HepG2 (cell line): ENCODE measurements around the gene ALDH3A2. TPM values are rescaled to one million over a fixed set of nuclear protein-coding genes. Genes with fewer than 3 reads are reported as not detected.

Experiments
- CCDC6 ChIP-seq: sonication (generic); formaldehyde crosslinking; IDR thresholded peaks from 2 replicates; pipeline ENCODE4 v1.8.1; 2022; ENCODE audit warnings: mild to moderate bottlenecking, missing genetic modification reagents, moderate library complexity
- DMAP1 ChIP-seq: IDR thresholded peaks from 2 replicates; pipeline ENCODE4 v1.6.1; 2016
- EP300 ChIP-seq, 3 experiments: sonication (generic) in 1 of 3; formaldehyde crosslinking in 1 of 3; IDR thresholded peaks; 2 replicates each; pipeline versions ENCODE4 v1.5.1 to v1.6.1; 2011 to 2020; ENCODE audit warnings: low read depth in 2 of 3, low read length in 2 of 3, borderline replicate concordance in 1 of 3, improper control_type of control experiment in 1 of 3, mild to moderate bottlenecking in 1 of 3, missing genetic modification reagents in 1 of 3, moderate library complexity in 1 of 3
- FIP1L1 ChIP-seq: fragments of 200-400 bp; formaldehyde crosslinking; IDR thresholded peaks from 2 replicates; pipeline ENCODE4 v1.6.1; 2018; ENCODE audit warnings: low read depth, mild to moderate bottlenecking, low read length, moderate library complexity, borderline replicate concordance; ENCODE audit not compliant: insufficient read depth
- FOSL2 ChIP-seq: sonication (generic); formaldehyde crosslinking; IDR thresholded peaks from 2 replicates; pipeline ENCODE4 v1.4.0; 2020; ENCODE audit warnings: missing genetic modification reagents
- HNF4A ChIP-seq: sonication (generic); formaldehyde crosslinking; IDR thresholded peaks from 2 replicates; pipeline ENCODE4 v1.4.0; 2020; ENCODE audit warnings: missing genetic modification reagents
- KDM2A ChIP-seq: sonication (generic); formaldehyde crosslinking; IDR thresholded peaks from 2 replicates; pipeline ENCODE4 v1.4.0; 2020; ENCODE audit warnings: low read depth, missing genetic modification reagents, borderline replicate concordance
- KLF9 ChIP-seq: IDR thresholded peaks from 2 replicates; pipeline ENCODE4 v1.6.1; 2016; ENCODE audit warnings: low read depth
- NAIF1 ChIP-seq: sonication (generic); formaldehyde crosslinking; IDR thresholded peaks from 2 replicates; pipeline ENCODE4 v1.5.0; 2020; ENCODE audit warnings: mild to moderate bottlenecking, missing genetic modification reagents, borderline replicate concordance
- NCOR1 ChIP-seq: fragments of 200-600 bp; sonication (generic); IDR thresholded peaks from 2 replicates; pipeline ENCODE4 v1.7.0; 2017; ENCODE audit warnings: antibody characterized with exemption, low read length, borderline replicate concordance
- NFE2L1 ChIP-seq: sonication (generic); formaldehyde crosslinking; IDR thresholded peaks from 2 replicates; pipeline ENCODE4 v1.4.0; 2020; ENCODE audit warnings: missing genetic modification reagents, mild to moderate bottlenecking, borderline replicate concordance
- NONO ChIP-seq, 2 experiments: fragments of 450-650 bp in 1 of 2; sonication (generic) in 1 of 2; formaldehyde crosslinking in 1 of 2; IDR thresholded peaks in 1 of 2; conservative IDR thresholded peaks in 1 of 2; 2 replicates each; pipeline versions ENCODE4 v1.6.1 to v1.8.0; 2017 to 2022; ENCODE audit warnings: mild to moderate bottlenecking in 1 of 2, missing genetic modification reagents in 1 of 2, moderate library complexity in 1 of 2
- NR2C2 ChIP-seq: sonication (generic); formaldehyde crosslinking; IDR thresholded peaks from 2 replicates; pipeline ENCODE4 v1.4.0; 2020; ENCODE audit warnings: missing genetic modification reagents, mild to moderate bottlenecking, moderate library complexity, borderline replicate concordance
- RXRA ChIP-seq: sonication (generic); formaldehyde crosslinking; IDR thresholded peaks from 2 replicates; pipeline ENCODE4 v1.5.1; 2020; ENCODE audit warnings: missing genetic modification reagents
- SETDB1 ChIP-seq: sonication (generic); formaldehyde crosslinking; IDR thresholded peaks from 2 replicates; pipeline ENCODE4 v1.5.1; 2020; ENCODE audit warnings: missing genetic modification reagents, mild to moderate bottlenecking, borderline replicate concordance
- TCF7L2 ChIP-seq: IDR thresholded peaks from 2 replicates; pipeline ENCODE4 v1.6.1; 2011; ENCODE audit warnings: mild to moderate bottlenecking, low read depth, low read length, moderate library complexity
- ZFP90 ChIP-seq: sonication (generic); formaldehyde crosslinking; IDR thresholded peaks from 2 replicates; pipeline ENCODE4 v1.8.0; 2022; ENCODE audit warnings: missing genetic modification reagents, mild to moderate bottlenecking, inconsistent platforms, borderline replicate concordance
- ZKSCAN5 ChIP-seq: sonication (generic); formaldehyde crosslinking; IDR thresholded peaks from 2 replicates; pipeline ENCODE4 v1.5.1; 2020; ENCODE audit warnings: mild to moderate bottlenecking, missing genetic modification reagents
- ZNF17 ChIP-seq: sonication (generic); formaldehyde crosslinking; IDR thresholded peaks from 2 replicates; pipeline ENCODE4 v1.5.0; 2020; ENCODE audit warnings: mild to moderate bottlenecking, missing genetic modification reagents
- ZNF225 ChIP-seq: sonication (generic); formaldehyde crosslinking; IDR thresholded peaks from 2 replicates; pipeline ENCODE4 v1.4.0; 2020; ENCODE audit warnings: mild to moderate bottlenecking, missing genetic modification reagents
- ZNF3 ChIP-seq: IDR thresholded peaks from 2 replicates; pipeline ENCODE4 v1.7.0; 2017; ENCODE audit warnings: inconsistent platforms
- ZNF567 ChIP-seq: sonication (generic); formaldehyde crosslinking; IDR thresholded peaks from 2 replicates; pipeline ENCODE4 v1.8.1; 2023; ENCODE audit warnings: mild to moderate bottlenecking, missing genetic modification reagents, borderline replicate concordance
- ZNF720 ChIP-seq: sonication (generic); formaldehyde crosslinking; IDR thresholded peaks from 2 replicates; pipeline ENCODE4 v1.4.0; 2020; ENCODE audit warnings: missing genetic modification reagents
- ZNF770 ChIP-seq: sonication (generic); formaldehyde crosslinking; IDR thresholded peaks from 2 replicates; pipeline ENCODE4 v1.5.0; 2020; ENCODE audit warnings: mild to moderate bottlenecking, missing genetic modification reagents
- ZSCAN20 ChIP-seq: sonication (generic); formaldehyde crosslinking; IDR thresholded peaks from 2 replicates; pipeline ENCODE4 v1.4.0; 2020; ENCODE audit warnings: missing genetic modification reagents, mild to moderate bottlenecking, borderline replicate concordance
- polyA plus RNA-seq, 8 experiments: library from polyadenylated mRNA; depleted of rRNA in 3 of 8; stranded (reverse) in 7 of 8; unstranded in 1 of 8; fragments of >200 nt; fragmentation: Illumina TruSeq in 4 of 8; extraction: Trizol in 4 of 8; gene quantifications; 2 replicates each; pipeline versions ENCODE4 v1.2.1 to v1.2.3, GENCODE V29; 2011 to 2016; ENCODE audit warnings: low read depth in 4 of 8, missing spikeins in 1 of 8, mixed read lengths in 1 of 8; ENCODE audit not compliant: insufficient read depth in 1 of 8
- total RNA-seq, 5 experiments: library from RNA; depleted of rRNA; stranded (reverse); fragments of >200 nt; fragmentation: Illumina TruSeq; extraction: Trizol; gene quantifications; 2 replicates each; pipeline ENCODE4 v1.2.3, GENCODE V29; 2016; ENCODE audit warnings: low read depth in 1 of 5
- TF ChIP-seq, protein P1 (sequence below): sonication (generic); formaldehyde crosslinking; IDR thresholded peaks from 2 replicates; pipeline ENCODE4 v1.4.0; 2020; ENCODE audit warnings: mild to moderate bottlenecking, missing genetic modification reagents

ALDH3A2 gene
- total and polyA plus RNA-seq, 2 of the 13 experiments (the other 11 are each of a cell fraction or from before 2014, with no cell fraction given): 80.8 to 180 TPM

- TF ChIP-seq NFE2L1 (CRISPR knock-in tag) (no peak), HNF4A (CRISPR knock-in tag) (peak; percentile 84), FIP1L1 (no peak), KLF9 (CRISPR knock-in tag) (peak; percentile 85; the same call in 1 of the 2 replicates), SETDB1 (no peak), ZNF225 (CRISPR knock-in tag) (no peak), NONO (IDR thresholded peaks at IDR 0.05) (no peak), NONO (CRISPR knock-in tag; conservative IDR thresholded peaks at IDR 0.05) (0 out of 2 replicates have a peak, but pooled peaks have one; percentile 17), ZNF567 (CRISPR knock-in tag) (no peak), NR2C2 (CRISPR knock-in tag) (peak; percentile 43; the same call in 1 of the 2 replicates), NCOR1 (peak; percentile 91), ZFP90 (CRISPR knock-in tag) (no peak), NAIF1 (CRISPR knock-in tag) (no peak), RXRA (peak; percentile 20; the same call in 1 of the 2 replicates), ZNF3 (CRISPR knock-in tag) (no peak), ZNF770 (CRISPR knock-in tag) (no peak), ZKSCAN5 (CRISPR knock-in tag) (no peak), ZNF17 (no peak), CCDC6 (0 out of 2 replicates have a peak, but pooled peaks have one; percentile 33), TCF7L2 (peak; percentile 84), ZNF720 (CRISPR knock-in tag) (no peak), ZSCAN20 (CRISPR knock-in tag) (no peak), KDM2A (CRISPR knock-in tag) (0 out of 2 replicates have a peak, but pooled peaks have one; percentile 39), DMAP1 (no peak), EP300 (IDR thresholded peaks at IDR 0.05; ENCODE audit: low read depth in 2 of 2, low read length in 2 of 2) (peak in 1 of 2 experiments; percentile 93; a peak in 1 of 4 replicates), EP300 (CRISPR knock-in tag; IDR thresholded peaks at IDR 0.05; ENCODE audit: borderline replicate concordance) (peak; percentile 23; the same call in 1 of the 2 replicates), FOSL2 (CRISPR knock-in tag) (peak; percentile 71; the same call in 1 of the 2 replicates)
- TF ChIP-seq, protein P1, sequence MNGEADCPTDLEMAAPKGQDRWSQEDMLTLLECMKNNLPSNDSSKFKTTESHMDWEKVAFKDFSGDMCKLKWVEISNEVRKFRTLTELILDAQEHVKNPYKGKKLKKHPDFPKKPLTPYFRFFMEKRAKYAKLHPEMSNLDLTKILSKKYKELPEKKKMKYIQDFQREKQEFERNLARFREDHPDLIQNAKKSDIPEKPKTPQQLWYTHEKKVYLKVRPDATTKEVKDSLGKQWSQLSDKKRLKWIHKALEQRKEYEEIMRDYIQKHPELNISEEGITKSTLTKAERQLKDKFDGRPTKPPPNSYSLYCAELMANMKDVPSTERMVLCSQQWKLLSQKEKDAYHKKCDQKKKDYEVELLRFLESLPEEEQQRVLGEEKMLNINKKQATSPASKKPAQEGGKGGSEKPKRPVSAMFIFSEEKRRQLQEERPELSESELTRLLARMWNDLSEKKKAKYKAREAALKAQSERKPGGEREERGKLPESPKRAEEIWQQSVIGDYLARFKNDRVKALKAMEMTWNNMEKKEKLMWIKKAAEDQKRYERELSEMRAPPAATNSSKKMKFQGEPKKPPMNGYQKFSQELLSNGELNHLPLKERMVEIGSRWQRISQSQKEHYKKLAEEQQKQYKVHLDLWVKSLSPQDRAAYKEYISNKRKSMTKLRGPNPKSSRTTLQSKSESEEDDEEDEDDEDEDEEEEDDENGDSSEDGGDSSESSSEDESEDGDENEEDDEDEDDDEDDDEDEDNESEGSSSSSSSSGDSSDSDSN: 0 out of 2 replicates have a peak, but pooled peaks have one; percentile 25
Observed at GRCh38 chr17:19672009-19672750, 23.6 kb downstream of the ALDH3A2 start (continued).
